ENCODE data around the gene SEMA3F.

Gene SEMA3F

GRCh38 chr3:50170689-50171088 is 15.6 kb downstream of the SEMA3F start:
- peak overlapping the region; percentile 99 for H3K27ac ChIP-seq
- TF ChIP-seq CTCF (conservative IDR thresholded peaks at IDR 0.05; ENCODE audit: low read depth), result no peak
- CTCF ChIA-PET, result no interaction called here
- POLR2A ChIA-PET (ENCODE audit: low non-redundant PET), result no interaction called here
- DNase-seq (ENCODE audit: low spot score), result no peak

GRCh38 chr3:50171540-50172301 is 16.6 kb downstream of the SEMA3F start:
- ChIA-PET CTCF (no interaction called here), POLR2A (ENCODE audit: low non-redundant PET) (no interaction called here)
- no peak for TF ChIP-seq CTCF (conservative IDR thresholded peaks at IDR 0.05; ENCODE audit: low read depth)
- peak overlapping the region; percentile 99 for H3K27ac ChIP-seq
- DNase-seq (ENCODE audit: low spot score), result no peak

GRCh38 chr3:50172626-50173220 is 17.6 kb downstream of the SEMA3F start:
- no peak for DNase-seq (ENCODE audit: low spot score)
- POLR2A ChIA-PET (ENCODE audit: low non-redundant PET), result no interaction called here
- CTCF ChIA-PET, result no interaction called here
- TF ChIP-seq CTCF (conservative IDR thresholded peaks at IDR 0.05; ENCODE audit: low read depth), result no peak
- H3K27ac ChIP-seq, result peak overlapping the region; percentile 99

GRCh38 chr3:50173685-50174516 is 18.8 kb downstream of the SEMA3F start:
- DNase-seq (ENCODE audit: low spot score), result no peak
- H3K27ac ChIP-seq, result peak overlapping the region; percentile 99
- POLR2A ChIA-PET (ENCODE audit: low non-redundant PET), result interaction anchor here (0.6 kb wide), 1 partner anchor 471 kb away, joined by 3 read pairs; no protein-coding TSS in a partner anchor
- no peak for TF ChIP-seq CTCF (conservative IDR thresholded peaks at IDR 0.05; ENCODE audit: low read depth)
- CTCF ChIA-PET, result no interaction called here

GRCh38 chr3:50174517-50174895 is 19.4 kb downstream of the SEMA3F start:
- POLR2A ChIA-PET (ENCODE audit: low non-redundant PET), result interaction anchor here (0.6 to 0.7 kb wide), 2 partner anchors 54 to 470 kb away, joined by 3 read pairs; no protein-coding TSS in a partner anchor
- CTCF ChIA-PET, result no interaction called here
- DNase-seq (ENCODE audit: low spot score), result no peak
- H3K27ac ChIP-seq, result peak overlapping the region; percentile 99
- no peak for TF ChIP-seq CTCF (conservative IDR thresholded peaks at IDR 0.05; ENCODE audit: low read depth)

GRCh38 chr3:50174947-50175524 is 19.9 kb downstream of the SEMA3F start:
- no peak for TF ChIP-seq CTCF (conservative IDR thresholded peaks at IDR 0.05; ENCODE audit: low read depth)
- H3K27ac ChIP-seq, result peak overlapping the region; percentile 99
- DNase-seq (ENCODE audit: low spot score), result no peak
- ChIA-PET CTCF (no interaction called here), POLR2A (ENCODE audit: low non-redundant PET) (interaction anchor here (0.7 kb wide), 1 partner anchor 54 kb away, joined by 3 read pairs; no protein-coding TSS in a partner anchor)
